Osteocyte (in vitro differentiated cells): ENCODE results near the gene CCR8. TPM values are rescaled to one million over a fixed set of nuclear protein-coding genes. Genes with fewer than 3 reads are reported as not detected.
"Not testable (repeated sequence)": the region's sequence is repeated elsewhere in the genome, so short reads cannot be mapped to it uniquely, and the experiment has no call there.

Experiments
- DNase-seq: peaks from one replicate; pipeline ENCODE4 v3.0.0; 2021; ENCODE audit warnings: mixed read lengths; ENCODE audit not compliant: unreplicated experiment; ENCODE audit errors: extremely low spot score
- H3K27ac Mint-ChIP-seq: one replicate; pipeline ENCODE4 v1.8.0; 2021; ENCODE audit warnings: mild to moderate bottlenecking, mixed read lengths; ENCODE audit not compliant: unreplicated experiment
- H3K27me3 Mint-ChIP-seq: one replicate; pipeline ENCODE4 v1.8.0; 2021; ENCODE audit warnings: mixed read lengths; ENCODE audit not compliant: unreplicated experiment
- H3K36me3 Mint-ChIP-seq: one replicate; pipeline ENCODE4 v1.8.0; 2021; ENCODE audit warnings: mixed read lengths; ENCODE audit not compliant: unreplicated experiment
- H3K4me1 Mint-ChIP-seq: one replicate; pipeline ENCODE4 v1.8.0; 2021; ENCODE audit warnings: mixed read lengths; ENCODE audit not compliant: unreplicated experiment
- H3K4me3 Mint-ChIP-seq: one replicate; pipeline ENCODE4 v1.8.0; 2021; ENCODE audit warnings: mild to moderate bottlenecking, moderate library complexity, mixed read lengths; ENCODE audit not compliant: unreplicated experiment
- H3K9me3 Mint-ChIP-seq: one replicate; pipeline ENCODE4 v1.8.0; 2021; ENCODE audit warnings: mixed read lengths; ENCODE audit not compliant: unreplicated experiment
- CTCF ChIP-seq: fragments of 200-600 bp; sonication (generic); IDR thresholded peaks from 2 replicates; pipeline ENCODE4 v1.5.0; 2021; ENCODE audit warnings: antibody characterized with exemption, mild to moderate bottlenecking, moderate library complexity
- total RNA-seq: library from RNA; stranded (reverse); gene quantifications from 2 replicates; pipeline ENCODE4 v1.2.1, GENCODE V29; 2021

Gene CCR8
- total RNA-seq, 1 donor from 2014 or later = not detected

DNA sequence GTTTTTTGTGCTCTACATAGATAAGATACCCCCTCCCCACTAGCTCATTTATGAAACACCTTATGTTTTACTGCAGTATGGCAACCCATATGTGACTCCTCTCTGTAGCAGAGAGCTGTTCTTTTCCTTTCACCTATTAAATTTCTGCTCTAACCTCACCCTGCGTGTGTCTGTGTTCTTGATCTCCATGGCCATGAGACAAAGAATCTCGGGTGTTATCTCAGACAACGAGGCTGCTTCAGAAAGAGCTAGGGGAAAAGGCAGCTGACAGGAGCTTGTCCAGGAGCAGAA, 18.0 kb downstream of the CCR8 start:
- TF ChIP-seq CTCF = no peak
- Mint-ChIP-seq H3K27ac (no peak overlapping the region), H3K4me1 (no peaks in the 10 kb centered on the region), H3K27me3 (no peaks in the 10 kb centered on the region), H3K4me3 (no peak overlapping the region), H3K9me3 (no peaks in the 10 kb centered on the region), H3K36me3 (no peaks in the 10 kb centered on the region)
- DNase-seq = no peak

GRCh38 chr3:39349080-39349479, 19.6 kb downstream of the CCR8 start:
- no peaks in the 10 kb centered on the region for H3K9me3 Mint-ChIP-seq

GRCh38 chr3:39350714-39351113, 21.2 kb downstream of the CCR8 start:
- Mint-ChIP-seq H3K4me3 (no peak overlapping the region), H3K4me1 (no peaks in the 10 kb centered on the region), H3K27me3 (peaks cover 3% of the 10 kb centered on the region), H3K9me3 (no peaks in the 10 kb centered on the region), H3K27ac (no peak overlapping the region), H3K36me3 (no peaks in the 10 kb centered on the region)
- no peak for DNase-seq
- TF ChIP-seq CTCF = no peak

More at GRCh38 chr3:39349080-39349479, 19.6 kb downstream of the CCR8 start:
- Mint-ChIP-seq H3K4me1 (no peaks in the 10 kb centered on the region), H3K27me3 (no peaks in the 10 kb centered on the region), H3K4me3 (no peak overlapping the region), H3K27ac (no peak overlapping the region), H3K36me3 (no peaks in the 10 kb centered on the region)
- TF ChIP-seq CTCF = no peak
- DNase-seq = no peak

GRCh38 chr3:39351134-39351533, 21.6 kb downstream of the CCR8 start:
- not testable (repeated sequence) for H3K27me3 Mint-ChIP-seq, DNase-seq, H3K36me3 Mint-ChIP-seq, H3K4me1 Mint-ChIP-seq, H3K9me3 Mint-ChIP-seq, H3K4me3 Mint-ChIP-seq, H3K27ac Mint-ChIP-seq

- not testable (repeated sequence) for H3K9me3 Mint-ChIP-seq, H3K36me3 Mint-ChIP-seq, DNase-seq, H3K27ac Mint-ChIP-seq, H3K4me3 Mint-ChIP-seq, H3K4me1 Mint-ChIP-seq, H3K27me3 Mint-ChIP-seq
Observed at GRCh38 chr3:39353168-39353927, 23.8 kb downstream of the CCR8 start.

GRCh38 chr3:39358333-39358732, 28.8 kb downstream of the CCR8 start:
- Mint-ChIP-seq H3K4me1 (no peaks in the 10 kb centered on the region), H3K27me3 (peaks cover 14% of the 10 kb centered on the region), H3K36me3 (no peaks in the 10 kb centered on the region), H3K9me3 (no peaks in the 10 kb centered on the region), H3K4me3 (no peak overlapping the region), H3K27ac (no peak overlapping the region)
- no peak for TF ChIP-seq CTCF
- DNase-seq = no peak
